GM21619 (cell line): ENCODE results near the gene RAD17.
"Not testable (repeated sequence)": the region's sequence is repeated elsewhere in the genome, so short reads cannot be mapped to it uniquely, and the experiment has no call there.

ENCODE experiments used
- ATAC-seq: cut with Tn5 transposase; IDR thresholded peaks from one replicate; pipeline ENCODE4 v1.9.1; 2021; ENCODE audit not compliant: unreplicated experiment

The RAD17 gene

GRCh38 chr5:69455428-69455988, 85.9 kb downstream of the RAD17 start:
- ATAC-seq, result not testable (repeated sequence)

GRCh38 chr5:69462170-69462569, 92.6 kb downstream of the RAD17 start:
- ATAC-seq, result no peak
